CD4-positive, alpha-beta T cell treated with Interleukin-2 at 100 ng/mL for 4 hours (primary cell): ENCODE results near the gene ZNF618.

ENCODE experiments used
- DNase-seq: peaks from one replicate; pipeline ENCODE4 v3.0.0-alpha.2; 2020; ENCODE audit warnings: low spot score

Gene ZNF618, protein sequence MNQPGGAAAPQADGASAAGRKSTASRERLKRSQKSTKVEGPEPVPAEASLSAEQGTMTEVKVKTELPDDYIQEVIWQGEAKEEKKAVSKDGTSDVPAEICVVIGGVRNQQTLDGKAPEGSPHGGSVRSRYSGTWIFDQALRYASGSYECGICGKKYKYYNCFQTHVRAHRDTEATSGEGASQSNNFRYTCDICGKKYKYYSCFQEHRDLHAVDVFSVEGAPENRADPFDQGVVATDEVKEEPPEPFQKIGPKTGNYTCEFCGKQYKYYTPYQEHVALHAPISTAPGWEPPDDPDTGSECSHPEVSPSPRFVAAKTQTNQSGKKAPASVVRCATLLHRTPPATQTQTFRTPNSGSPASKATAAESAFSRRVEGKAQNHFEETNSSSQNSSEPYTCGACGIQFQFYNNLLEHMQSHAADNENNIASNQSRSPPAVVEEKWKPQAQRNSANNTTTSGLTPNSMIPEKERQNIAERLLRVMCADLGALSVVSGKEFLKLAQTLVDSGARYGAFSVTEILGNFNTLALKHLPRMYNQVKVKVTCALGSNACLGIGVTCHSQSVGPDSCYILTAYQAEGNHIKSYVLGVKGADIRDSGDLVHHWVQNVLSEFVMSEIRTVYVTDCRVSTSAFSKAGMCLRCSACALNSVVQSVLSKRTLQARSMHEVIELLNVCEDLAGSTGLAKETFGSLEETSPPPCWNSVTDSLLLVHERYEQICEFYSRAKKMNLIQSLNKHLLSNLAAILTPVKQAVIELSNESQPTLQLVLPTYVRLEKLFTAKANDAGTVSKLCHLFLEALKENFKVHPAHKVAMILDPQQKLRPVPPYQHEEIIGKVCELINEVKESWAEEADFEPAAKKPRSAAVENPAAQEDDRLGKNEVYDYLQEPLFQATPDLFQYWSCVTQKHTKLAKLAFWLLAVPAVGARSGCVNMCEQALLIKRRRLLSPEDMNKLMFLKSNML

GRCh38 chr9:113876151-113876992, at the start of gene ZNF618:
ZNF618 (plus strand) TSS chr9:113876309; CDS start chr9:113876381, 72 bp downstream.
- no peak for DNase-seq

- no peak for DNase-seq
These were observed 47.9 kb upstream of the ZNF618 start for GRCh38 chr9:113828221-113828620.

- DNase-seq: no peak
These were observed 38.8 kb upstream of the ZNF618 start for GRCh38 chr9:113837334-113837733.

DNA sequence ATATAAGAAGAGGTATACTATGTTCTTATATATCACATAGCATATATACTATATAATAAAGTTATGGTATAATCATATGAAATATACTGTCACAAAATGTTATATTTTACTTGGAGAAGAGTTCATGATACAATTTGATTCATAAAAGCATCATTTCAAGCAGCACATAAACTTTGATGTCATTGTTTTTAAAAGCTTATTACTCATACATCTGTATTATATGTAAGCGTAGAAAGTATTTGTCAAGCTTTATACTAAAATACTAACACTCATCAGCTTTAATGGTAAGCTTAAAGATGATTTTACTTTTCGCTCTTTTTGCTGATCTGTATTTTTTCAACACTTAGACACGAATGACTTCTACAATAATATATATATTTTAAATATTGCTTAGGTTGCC, 34.0 kb upstream of the ZNF618 start:
- DNase-seq: no peak

GRCh38 chr9:113844466-113844865, 31.6 kb upstream of the ZNF618 start:
- no peak for DNase-seq

- no peak for DNase-seq
These were observed 24.8 kb upstream of the ZNF618 start for GRCh38 chr9:113851359-113851758.

- no peak for DNase-seq
These were observed 24.2 kb upstream of the ZNF618 start for GRCh38 chr9:113851873-113852272.

- DNase-seq: no peak
These were observed 22.8 kb upstream of the ZNF618 start for GRCh38 chr9:113853333-113853732.

DNA sequence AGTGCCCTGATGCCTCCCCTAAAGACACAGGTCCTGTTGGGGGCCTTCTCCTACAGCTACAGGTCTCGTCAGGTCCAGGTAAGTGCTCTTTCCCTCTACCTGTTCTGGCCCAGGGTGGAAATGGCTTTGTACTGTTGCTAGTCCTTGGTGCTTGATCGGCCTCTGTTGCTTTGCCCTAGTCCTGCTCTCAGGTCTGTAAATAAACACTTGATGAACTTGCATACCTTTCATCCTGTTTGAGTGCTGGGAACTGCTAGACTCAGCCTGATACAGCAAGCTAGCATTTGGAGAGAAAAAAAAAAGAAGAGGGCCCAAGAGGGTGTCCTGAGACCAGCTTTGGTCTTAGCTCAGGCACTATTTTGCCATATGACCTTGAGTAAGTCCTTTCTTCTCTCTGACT, 21.8 kb upstream of the ZNF618 start:
- no peak for DNase-seq

DNA sequence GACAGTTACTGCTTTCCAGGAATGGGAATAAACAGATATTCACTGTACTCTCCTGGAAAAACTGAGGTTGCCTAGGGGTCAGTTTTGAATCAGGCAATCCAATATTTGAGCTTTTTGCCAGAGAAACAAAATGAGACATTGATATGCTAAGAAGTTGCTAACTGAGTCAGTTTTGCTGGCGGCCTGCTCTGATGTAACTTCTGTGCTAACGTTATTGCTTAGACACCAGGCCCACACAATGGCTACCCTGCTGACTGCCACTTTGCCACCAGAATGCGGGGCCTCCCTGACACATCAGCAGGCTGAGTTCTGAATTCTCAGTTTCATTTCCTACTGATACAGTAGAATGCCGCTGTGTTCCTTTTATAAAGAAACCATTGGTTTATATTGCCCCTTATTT, 18.2 kb upstream of the ZNF618 start:
- DNase-seq: no peak

- DNase-seq: no peak
These were observed 17.8 kb upstream of the ZNF618 start for GRCh38 chr9:113858282-113858681.

DNA sequence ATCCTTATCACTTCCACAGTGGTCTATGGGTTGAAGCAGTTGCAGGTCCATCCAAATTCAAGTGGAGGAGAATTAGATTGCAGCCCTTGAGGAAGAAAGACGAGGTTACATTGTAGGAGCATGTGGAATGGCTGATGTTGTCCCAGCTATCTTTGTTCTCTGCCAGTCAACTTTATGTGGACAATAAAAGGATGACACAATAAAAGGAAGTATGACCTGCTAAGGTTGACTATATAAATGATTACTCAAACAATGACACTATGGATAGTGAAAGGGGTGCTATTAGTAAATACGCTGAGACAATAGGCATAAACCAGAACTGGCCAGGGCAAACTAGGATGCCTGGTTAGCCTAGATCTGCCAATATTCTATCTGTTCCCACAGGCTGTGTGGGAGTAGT, 12.8 kb upstream of the ZNF618 start:
- DNase-seq: no peak

DNA sequence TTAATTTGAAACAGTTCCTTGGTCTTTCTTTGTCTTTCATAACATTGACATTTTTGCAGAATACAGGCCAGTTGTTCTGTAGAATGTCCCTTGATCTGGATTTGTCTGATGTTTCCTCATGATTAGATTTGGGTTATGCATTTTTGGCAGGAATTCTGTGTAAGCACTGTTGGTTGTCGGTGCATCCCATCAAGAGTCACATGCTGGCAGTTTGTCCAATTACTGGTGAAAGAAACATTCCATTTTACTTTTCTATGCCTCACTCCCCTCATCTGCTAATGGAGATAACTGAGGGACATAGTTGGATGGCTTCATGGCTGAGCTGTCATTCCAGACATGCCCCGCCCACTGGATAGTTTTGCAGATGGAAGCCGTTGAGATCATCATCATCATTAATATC, 7.6 kb upstream of the ZNF618 start:
- DNase-seq: no peak

- DNase-seq: no peak
These were observed 3.5 kb upstream of the ZNF618 start for GRCh38 chr9:113872485-113873143.

- no peak for DNase-seq
These were observed 2.7 kb upstream of the ZNF618 start for GRCh38 chr9:113873446-113873845.

DNA sequence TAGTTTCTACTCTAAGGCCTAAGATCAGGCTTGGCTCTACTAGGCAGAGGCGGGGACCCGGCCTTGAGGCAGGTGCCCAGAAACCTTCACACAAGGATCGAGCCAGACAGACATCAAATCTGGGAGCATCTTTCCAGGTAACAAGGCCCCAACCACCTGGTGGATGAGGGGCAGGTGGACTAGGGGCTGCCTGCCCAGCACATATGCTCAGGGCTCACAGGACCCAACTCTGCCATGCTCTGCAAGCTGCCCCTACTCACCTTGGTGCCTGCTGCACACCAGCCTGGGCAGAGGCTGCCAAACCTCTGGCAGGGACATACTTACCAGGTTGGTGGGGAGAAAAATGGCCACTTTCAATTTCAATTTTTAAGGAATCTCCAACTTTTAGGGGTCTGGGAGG, 2.2 kb upstream of the ZNF618 start:
- no peak for DNase-seq

DNA sequence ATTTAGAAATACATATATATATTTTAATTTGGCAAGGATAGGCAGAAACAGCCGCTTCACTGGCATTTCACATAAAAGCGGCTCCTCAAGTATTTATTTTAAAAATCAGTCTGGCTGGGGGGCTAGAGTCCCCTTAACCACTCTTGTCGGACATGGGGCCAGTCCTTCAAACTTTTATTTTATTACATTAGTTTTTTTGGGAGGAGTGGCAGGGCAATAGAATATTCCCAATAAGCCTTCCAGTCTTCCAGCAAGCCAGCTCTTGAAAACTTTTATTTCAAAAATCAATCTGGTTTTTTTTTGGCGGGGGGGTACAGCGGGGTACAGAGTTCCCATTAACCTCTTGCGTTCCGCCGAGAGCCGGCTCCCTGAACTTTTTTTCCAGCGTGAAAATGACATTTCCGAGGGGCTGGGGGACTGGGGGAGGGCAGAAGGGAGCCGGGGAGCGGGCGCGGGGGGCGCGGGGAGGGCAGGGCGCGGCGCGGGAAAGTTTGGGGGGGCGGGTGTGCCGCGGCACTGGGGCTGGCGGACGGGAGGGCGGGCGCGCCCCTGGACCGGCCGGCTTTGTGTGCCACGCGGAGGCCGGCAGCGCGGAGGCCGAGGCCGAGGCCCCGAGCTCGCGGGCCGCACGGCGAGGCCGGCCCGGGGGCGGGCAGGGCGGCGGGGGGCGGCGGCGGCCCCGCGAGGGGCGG, 504 bp upstream of the ZNF618 start:
- no peak for DNase-seq

DNA sequence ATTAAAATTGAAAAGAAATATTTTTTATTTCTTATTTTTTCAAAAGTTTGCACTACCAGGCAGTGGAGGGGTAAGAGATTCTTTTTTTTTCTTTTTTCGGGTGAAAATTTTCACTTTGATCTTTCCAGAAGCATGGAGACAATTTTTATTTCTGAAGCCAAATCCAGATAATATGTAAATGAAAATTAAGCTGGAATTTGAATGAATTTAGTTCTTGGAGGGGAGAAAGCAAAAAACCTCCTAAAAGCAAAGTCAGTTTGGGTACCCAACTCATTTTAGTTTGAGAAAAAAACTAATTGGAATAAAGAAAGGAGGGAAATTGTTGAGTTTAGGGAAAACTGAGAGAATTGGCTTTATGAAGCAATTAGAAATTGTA, 872 bp downstream of the ZNF618 start:
- DNase-seq: no peak

GRCh38 chr9:113879318-113879717, 3.2 kb downstream of the ZNF618 start:
- DNase-seq: no peak

DNA sequence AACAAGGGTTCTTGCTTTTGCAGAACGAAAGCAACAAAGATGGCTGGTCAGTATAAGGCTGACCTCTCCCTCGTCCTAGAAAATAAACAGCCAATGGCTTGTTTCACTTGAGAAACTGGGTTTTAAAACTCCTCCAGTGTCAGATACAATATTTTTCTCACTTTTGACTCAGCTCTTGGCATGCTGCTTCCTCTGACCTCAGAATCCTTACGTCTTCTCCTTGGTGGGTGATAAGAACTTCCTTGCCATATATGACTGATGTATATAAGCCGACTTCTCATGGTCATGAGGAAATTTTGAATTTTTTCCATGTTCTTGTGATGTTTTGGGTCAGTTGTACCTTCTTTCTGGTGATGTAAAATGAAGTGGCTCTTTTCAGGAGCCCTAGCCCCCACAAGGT, 3.8 kb downstream of the ZNF618 start:
- no peak for DNase-seq

DNA sequence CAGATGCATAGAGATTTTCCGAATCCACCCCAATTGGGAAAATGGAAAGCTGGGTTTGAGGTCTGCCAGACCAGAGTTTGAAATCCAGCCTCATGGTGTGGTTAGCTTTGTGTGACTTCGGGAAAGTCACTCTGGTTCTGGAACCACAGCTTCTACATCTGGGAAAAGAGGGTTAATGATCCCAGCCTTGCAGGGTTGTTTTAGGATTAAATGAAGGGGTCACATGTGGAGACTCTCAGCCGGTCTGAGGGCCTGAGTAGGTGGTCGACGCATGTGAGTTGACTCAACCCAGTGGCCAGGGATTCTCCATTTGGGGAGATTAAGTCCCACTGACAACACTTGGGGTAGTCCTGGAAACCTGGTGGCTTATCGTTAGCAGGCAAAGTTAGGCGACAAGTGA, 6.1 kb downstream of the ZNF618 start:
- no peak for DNase-seq
